ENCODE measurements around the gene CABP7. TPM values are rescaled to one million over a fixed set of nuclear protein-coding genes. Genes with fewer than 3 reads are reported as not detected.

Gene CABP7
- total and polyA plus RNA-seq, 2 of the 8 experiments (the other 6 are each of a cell fraction or from before 2014, with no cell fraction given), result 0.20 to 0.36 TPM

DNA sequence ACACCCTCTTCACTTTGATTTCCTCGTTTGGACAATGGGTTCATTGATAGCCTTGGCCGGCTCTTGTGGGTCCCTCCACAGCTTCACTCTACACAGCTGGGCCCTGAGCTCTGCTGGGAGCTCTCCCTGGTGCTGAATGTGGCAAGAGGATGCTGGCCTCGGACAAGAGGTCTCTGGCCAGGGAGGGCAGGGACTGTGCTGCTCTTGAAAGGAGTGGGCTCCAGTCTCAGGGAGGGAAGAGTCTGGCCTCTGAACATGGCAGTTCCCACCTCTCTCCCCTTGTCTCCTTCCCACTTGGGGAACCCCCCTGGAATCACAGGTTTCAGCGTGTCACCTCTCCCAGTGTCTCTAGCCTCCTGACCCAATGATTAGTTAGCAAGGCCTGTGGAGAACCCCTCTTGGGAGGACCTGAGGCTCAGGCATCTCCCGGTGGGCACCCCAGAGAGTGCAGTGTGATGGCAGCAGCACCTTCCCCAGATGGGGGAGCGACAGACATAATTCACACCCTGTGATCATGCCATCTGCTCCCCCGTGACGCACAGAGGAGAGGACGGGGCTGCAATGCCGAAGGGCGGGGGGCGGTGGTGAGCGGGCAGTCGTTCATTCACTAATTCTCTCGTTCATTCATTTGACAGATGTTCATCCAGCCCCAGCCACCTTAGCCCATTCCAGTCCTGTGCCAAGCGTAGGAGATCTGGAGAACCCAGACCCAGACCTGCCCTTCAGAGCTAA lies 2.8 kb upstream of the CABP7 start (continued):
- peak; percentile 67; the same call in 1 of the 2 replicates for TF ChIP-seq GABPA (IDR thresholded peaks at IDR 0.05; ENCODE audit: borderline replicate concordance, insufficient read depth, low read length)
- TF ChIP-seq ATF3 (IDR thresholded peaks at IDR 0.05; ENCODE audit: insufficient read depth, low read depth, low read length), result no peak
- TF ChIP-seq NANOG (IDR thresholded peaks at IDR 0.05; ENCODE audit: insufficient read depth, low read depth, low read length, poor library complexity, severe bottlenecking), result peak; percentile 37
- TF ChIP-seq POLR2AphosphoS5 (IDR thresholded peaks at IDR 0.05; ENCODE audit: low read depth, low read length), result no peak
- no peak for TF ChIP-seq SP1 (IDR thresholded peaks at IDR 0.05; ENCODE audit: low read depth, low read length)
- TF ChIP-seq KDM1A (IDR thresholded peaks at IDR 0.05; ENCODE audit: borderline replicate concordance, low read length), result no peak
- TF ChIP-seq RAD21 (IDR thresholded peaks at IDR 0.05 in 1 of 2, conservative IDR thresholded peaks at IDR 0.05 in 1 of 2; ENCODE audit: low read depth in 2 of 2, low read length in 2 of 2), result peak; percentile 6 to 37; a peak in 1 of 4 replicates
- TF ChIP-seq CBX5 (IDR thresholded peaks at IDR 0.05; ENCODE audit: low read depth, low read length), result no peak
- TF ChIP-seq CTCF (IDR thresholded peaks at IDR 0.05; ENCODE audit: control extremely low read depth in 1 of 3, insufficient read depth in 1 of 3, low read depth in 1 of 3, low read length in 3 of 3), result no peak
- peak; percentile 71 for TF ChIP-seq TAF7 (optimal IDR thresholded peaks at IDR 0.05; ENCODE audit: borderline replicate concordance, low read depth, low read length)
- no peak for TF ChIP-seq MAFK (IDR thresholded peaks at IDR 0.05; ENCODE audit: low read depth, low read length)
- TF ChIP-seq CHD1 (IDR thresholded peaks at IDR 0.05; ENCODE audit: low read depth, low read length), result no peak
- TF ChIP-seq SIRT6 (IDR thresholded peaks at IDR 0.05; ENCODE audit: low read length), result no peak
- no peak for TF ChIP-seq E2F6 (IDR thresholded peaks at IDR 0.05)
- no peak for TF ChIP-seq CTBP2 (IDR thresholded peaks at IDR 0.05; ENCODE audit: borderline replicate concordance, insufficient read depth, insufficient read length, low read length)
- no peak for TF ChIP-seq EGR1 (IDR thresholded peaks at IDR 0.05; ENCODE audit: borderline replicate concordance, low read depth, low read length)

All from H1 (cell line).